RWPE2 (cell line): ENCODE measurements around the gene OBSCN.

Experiments
- ATAC-seq: fragments of 200-7000 bp; cut with Tn5 transposase; 3 replicates; pipeline ENCODE4 v1.9.1; 2021; ENCODE audit warnings: low read depth
- DNase-seq: peaks from one replicate; pipeline ENCODE4 v3.0.0-alpha.2; 2020; ENCODE audit warnings: low spot score
- H3K27ac ChIP-seq: fragments of 450-650 bp; 2 replicates; pipeline ENCODE4 v1.5.1; 2017; ENCODE audit warnings: mild to moderate bottlenecking; ENCODE audit not compliant: poor library complexity, severe bottlenecking
- H3K27me3 ChIP-seq: fragments of 250-450 bp; sonication (Bioruptor Pico); 2 replicates; pipeline ENCODE4 v1.5.1; 2021; ENCODE audit warnings: mild to moderate bottlenecking, moderate library complexity; ENCODE audit not compliant: insufficient read depth, poor library complexity, severe bottlenecking
- H3K36me3 ChIP-seq: fragments of 250-450 bp; sonication (Bioruptor Pico); 2 replicates; pipeline ENCODE4 v1.5.1; 2020; ENCODE audit warnings: low read depth, mild to moderate bottlenecking, moderate library complexity
- H3K4me1 ChIP-seq: fragments of 250-450 bp; sonication (Bioruptor Pico); 2 replicates; pipeline ENCODE4 v1.5.1; 2021; ENCODE audit warnings: mild to moderate bottlenecking, moderate library complexity; ENCODE audit not compliant: insufficient read depth, poor library complexity, severe bottlenecking
- H3K4me3 ChIP-seq: fragments of 250-450 bp; sonication (Bioruptor Pico); 2 replicates; pipeline ENCODE4 v1.5.1; 2021; ENCODE audit warnings: mild to moderate bottlenecking, moderate library complexity; ENCODE audit not compliant: severe bottlenecking
- H3K9me3 ChIP-seq: fragments of 250-450 bp; sonication (Bioruptor Pico); 2 replicates; pipeline ENCODE4 v1.5.1; 2021; ENCODE audit warnings: mild to moderate bottlenecking, moderate library complexity; ENCODE audit not compliant: severe bottlenecking
- CTCF ChIP-seq: fragments of 450-650 bp; IDR thresholded peaks from one replicate; pipeline ENCODE4 v1.5.1; 2017; ENCODE audit warnings: mild to moderate bottlenecking, moderate library complexity; ENCODE audit not compliant: poor library complexity, severe bottlenecking

Gene OBSCN

GRCh38 chr1:228347181-228347580 lies 139.3 kb downstream of the OBSCN start:
- H3K4me3 ChIP-seq: no peak overlapping the region
- ATAC-seq: no peak
- TF ChIP-seq CTCF: no peak

GRCh38 chr1:228348708-228349467 lies 141.0 kb downstream of the OBSCN start:
- no peak overlapping the region for H3K27ac ChIP-seq
- no peak for ATAC-seq
- no peak for DNase-seq
- no peaks in the 10 kb centered on the region for H3K36me3 ChIP-seq
- H3K27me3 ChIP-seq: no peaks in the 10 kb centered on the region
- H3K4me1 ChIP-seq: no peaks in the 10 kb centered on the region
- no peak for TF ChIP-seq CTCF
- no peak overlapping the region for H3K4me3 ChIP-seq
- no peaks in the 10 kb centered on the region for H3K9me3 ChIP-seq

More at GRCh38 chr1:228347181-228347580, 139.3 kb downstream of the OBSCN start:
- H3K27ac ChIP-seq: no peak overlapping the region
- DNase-seq: no peak
- H3K9me3 ChIP-seq: no peaks in the 10 kb centered on the region
- H3K4me1 ChIP-seq: no peaks in the 10 kb centered on the region
- no peaks in the 10 kb centered on the region for H3K36me3 ChIP-seq
- no peaks in the 10 kb centered on the region for H3K27me3 ChIP-seq

- TF ChIP-seq CTCF: no peak
- no peak overlapping the region for H3K4me3 ChIP-seq
Observed at GRCh38 chr1:228349701-228350171, 141.9 kb downstream of the OBSCN start.

GRCh38 chr1:228350179-228350742 lies 142.4 kb downstream of the OBSCN start:
- no peak for DNase-seq
- Histone ChIP-seq H3K4me1 (no peaks in the 10 kb centered on the region), H3K27me3 (no peaks in the 10 kb centered on the region), H3K36me3 (no peaks in the 10 kb centered on the region), H3K9me3 (no peaks in the 10 kb centered on the region), H3K4me3 (no peak overlapping the region), H3K27ac (no peak overlapping the region)
- TF ChIP-seq CTCF: no peak
- no peak for ATAC-seq

More at GRCh38 chr1:228349701-228350171, 141.9 kb downstream of the OBSCN start:
- Histone ChIP-seq H3K9me3 (no peaks in the 10 kb centered on the region), H3K4me1 (no peaks in the 10 kb centered on the region), H3K27ac (no peak overlapping the region), H3K36me3 (no peaks in the 10 kb centered on the region), H3K27me3 (no peaks in the 10 kb centered on the region)
- ATAC-seq (no peak), DNase-seq (peak; percentile 22)
